Measurements from ENCODE around the gene LLCFC1. TPM values are rescaled to one million over a fixed set of nuclear protein-coding genes. Genes with fewer than 3 reads are reported as not detected.

The LLCFC1 gene
- total RNA-seq, 1 donor from 2014 or later, result not detected

GRCh38 chr7:142918901-142919300 is 20.4 kb upstream of the LLCFC1 start:
- DNase-seq (ENCODE audit: low spot score in 2 of 2, unreplicated experiment in 2 of 2), result no peak
- TF ChIP-seq CTCF (IDR thresholded peaks at IDR 0.05; ENCODE audit: unreplicated experiment), result no peak
- Mint-ChIP-seq H3K4me3 (no peak overlapping the region), H3K27me3 (ENCODE audit: low read depth) (no peaks in the 10 kb centered on the region), H3K27ac (no peak overlapping the region), H3K36me3 (no peaks in the 10 kb centered on the region), H3K9me3 (no peaks in the 10 kb centered on the region), H3K4me1 (peaks cover 14% of the 10 kb centered on the region)

GRCh38 chr7:142919656-142920055 is 19.6 kb upstream of the LLCFC1 start:
- Mint-ChIP-seq H3K4me3 (no peak overlapping the region), H3K9me3 (no peaks in the 10 kb centered on the region), H3K4me1 (peaks cover 8% of the 10 kb centered on the region), H3K27ac (no peak overlapping the region), H3K27me3 (ENCODE audit: low read depth) (no peaks in the 10 kb centered on the region), H3K36me3 (no peaks in the 10 kb centered on the region)
- TF ChIP-seq CTCF (IDR thresholded peaks at IDR 0.05; ENCODE audit: unreplicated experiment), result no peak
- no peak for DNase-seq (ENCODE audit: low spot score in 2 of 2, unreplicated experiment in 2 of 2)

GRCh38 chr7:142923391-142923790 is 15.9 kb upstream of the LLCFC1 start:
- Mint-ChIP-seq H3K4me3 (no peak overlapping the region), H3K27ac (no peak overlapping the region), H3K36me3 (no peaks in the 10 kb centered on the region), H3K4me1 (peaks cover 7% of the 10 kb centered on the region), H3K9me3 (no peaks in the 10 kb centered on the region), H3K27me3 (ENCODE audit: low read depth) (no peaks in the 10 kb centered on the region)
- no peak for DNase-seq (ENCODE audit: low spot score in 2 of 2, unreplicated experiment in 2 of 2)
- TF ChIP-seq CTCF (IDR thresholded peaks at IDR 0.05; ENCODE audit: unreplicated experiment), result no peak

GRCh38 chr7:142925413-142925812 is 13.9 kb upstream of the LLCFC1 start:
- peaks cover 7% of the 10 kb centered on the region for H3K4me1 Mint-ChIP-seq
- no peak for DNase-seq (ENCODE audit: low spot score in 2 of 2, unreplicated experiment in 2 of 2)

GRCh38 chr7:142927085-142927745 is 12.1 kb upstream of the LLCFC1 start:
- Mint-ChIP-seq H3K36me3 (no peaks in the 10 kb centered on the region), H3K27ac (no peak overlapping the region), H3K27me3 (ENCODE audit: low read depth) (no peaks in the 10 kb centered on the region), H3K9me3 (no peaks in the 10 kb centered on the region), H3K4me1 (peaks cover 7% of the 10 kb centered on the region), H3K4me3 (no peak overlapping the region)
- DNase-seq (ENCODE audit: low spot score in 2 of 2, unreplicated experiment in 2 of 2), result no peak
- no peak for TF ChIP-seq CTCF (IDR thresholded peaks at IDR 0.05; ENCODE audit: unreplicated experiment)

More at GRCh38 chr7:142925413-142925812, 13.9 kb upstream of the LLCFC1 start:
- H3K36me3 Mint-ChIP-seq, result no peaks in the 10 kb centered on the region
- H3K4me3 Mint-ChIP-seq, result no peak overlapping the region
- TF ChIP-seq CTCF (IDR thresholded peaks at IDR 0.05; ENCODE audit: unreplicated experiment), result no peak
- H3K9me3 Mint-ChIP-seq, result no peaks in the 10 kb centered on the region
- no peaks in the 10 kb centered on the region for H3K27me3 Mint-ChIP-seq (ENCODE audit: low read depth)
- H3K27ac Mint-ChIP-seq, result no peak overlapping the region

Data from mesothelial cell of epicardium (in vitro differentiated cells).